GM23338 (cell line): ENCODE data around the gene PTPRQ. TPM values are rescaled to one million over a fixed set of nuclear protein-coding genes. Genes with fewer than 3 reads are reported as not detected.

Experiments used
- ATAC-seq: fragments of 200-7000 bp; cut with Tn5 transposase; 3 replicates; pipeline ENCODE4 v1.9.1; 2020
- DNase-seq: peaks from one replicate; pipeline ENCODE4 v3.0.0-alpha.2; 2015; ENCODE audit warnings: low spot score
- H2AFZ ChIP-seq: fragments of 200-600 bp; sonication (generic); 2 replicates; pipeline ENCODE4 v1.8.0; 2016; ENCODE audit warnings: antibody characterized with exemption, mild to moderate bottlenecking, moderate library complexity
- H3F3A ChIP-seq: fragments of 200-600 bp; sonication (generic); replicated peaks from 2 replicates; pipeline ENCODE4 v1.8.0; 2017; ENCODE audit warnings: antibody characterized with exemption, mixed run types, low read depth
- H3K27ac ChIP-seq: fragments of 200-600 bp; sonication (generic); 2 replicates; pipeline ENCODE4 v1.6.1; 2016; ENCODE audit warnings: low read depth
- H3K27me3 ChIP-seq: fragments of 200-600 bp; sonication (generic); 2 replicates; pipeline ENCODE4 v1.8.0; 2016; ENCODE audit warnings: mild to moderate bottlenecking, mixed run types, moderate library complexity; ENCODE audit not compliant: insufficient read depth
- H3K36me3 ChIP-seq: fragments of 200-600 bp; sonication (generic); 2 replicates; pipeline ENCODE4 v1.8.0; 2016; ENCODE audit warnings: mild to moderate bottlenecking; ENCODE audit not compliant: insufficient read depth
- H3K4me1 ChIP-seq: fragments of 200-600 bp; sonication (generic); 2 replicates; pipeline ENCODE4 v1.8.0; 2016; ENCODE audit warnings: mild to moderate bottlenecking, moderate library complexity; ENCODE audit not compliant: insufficient read depth
- H3K4me2 ChIP-seq: fragments of 200-600 bp; sonication (generic); 2 replicates; pipeline ENCODE4 v1.7.1; 2017; ENCODE audit warnings: mixed run types
- H3K4me3 ChIP-seq: fragments of 200-600 bp; sonication (generic); 2 replicates; pipeline ENCODE4 v1.6.1; 2016; ENCODE audit warnings: mixed run types
- H3K79me2 ChIP-seq: fragments of 200-600 bp; sonication (generic); replicated peaks from 2 replicates; pipeline ENCODE4 v1.8.0; 2017; ENCODE audit warnings: mild to moderate bottlenecking; ENCODE audit not compliant: insufficient read depth
- H3K9me2 ChIP-seq: fragments of 200-600 bp; sonication (generic); 2 replicates; pipeline ENCODE4 v1.8.0; 2017; ENCODE audit not compliant: insufficient read depth
- H4K20me1 ChIP-seq: fragments of 200-600 bp; sonication (generic); replicated peaks from 2 replicates; pipeline ENCODE4 v1.8.0; 2017; ENCODE audit warnings: mild to moderate bottlenecking; ENCODE audit not compliant: insufficient read depth
- H3K27ac Mint-ChIP-seq: 2 replicates; pipeline ENCODE4 v1.8.0; 2020; ENCODE audit warnings: inconsistent platforms, mild to moderate bottlenecking, moderate library complexity, mixed read lengths
- H3K27me3 Mint-ChIP-seq: 3 replicates; pipeline ENCODE4 v1.8.0; 2022; ENCODE audit warnings: low read depth, mild to moderate bottlenecking, moderate library complexity, mixed read lengths, inconsistent platforms; ENCODE audit not compliant: insufficient read depth, poor library complexity
- H3K36me3 Mint-ChIP-seq: 3 replicates; pipeline ENCODE4 v1.8.0; 2021; ENCODE audit warnings: low read depth, mild to moderate bottlenecking, inconsistent platforms, moderate library complexity, mixed read lengths
- H3K4me1 Mint-ChIP-seq: 3 replicates; pipeline ENCODE4 v1.8.0; 2020; ENCODE audit warnings: mild to moderate bottlenecking, inconsistent platforms, mixed read lengths
- H3K4me3 Mint-ChIP-seq: 3 replicates; pipeline ENCODE4 v1.8.0; 2021; ENCODE audit warnings: moderate library complexity, mild to moderate bottlenecking, inconsistent platforms, mixed read lengths
- H3K9me3 Mint-ChIP-seq: 3 replicates; pipeline ENCODE4 v1.8.0; 2020; ENCODE audit warnings: moderate library complexity, mild to moderate bottlenecking, inconsistent platforms, mixed read lengths
- ETS1 ChIP-seq: IDR thresholded peaks from 2 replicates; pipeline ENCODE4 v1.6.1; 2016; ENCODE audit warnings: antibody characterized with exemption
- EZH2 ChIP-seq: fragments of 200-600 bp; sonication (generic); IDR thresholded peaks from one replicate; pipeline ENCODE4 v1.8.0; 2017; ENCODE audit warnings: antibody characterized with exemption, mild to moderate bottlenecking, low read depth; ENCODE audit not compliant: unreplicated experiment
- JUNB ChIP-seq: IDR thresholded peaks from one replicate; pipeline ENCODE4 v1.6.1; 2016; ENCODE audit warnings: antibody characterized with exemption; ENCODE audit not compliant: unreplicated experiment
- NANOG ChIP-seq: IDR thresholded peaks from 2 replicates; pipeline ENCODE4 v1.6.1; 2016; ENCODE audit warnings: antibody characterized with exemption, borderline replicate concordance
- POLR2AphosphoS5 ChIP-seq: IDR thresholded peaks from 2 replicates; pipeline ENCODE4 v1.6.1; 2016; ENCODE audit warnings: antibody characterized with exemption, low read depth
- STAT1 ChIP-seq: IDR thresholded peaks from one replicate; pipeline ENCODE4 v1.6.1; 2016; ENCODE audit warnings: antibody characterized with exemption; ENCODE audit not compliant: unreplicated experiment
- ZNF114 ChIP-seq: fragments of 250-450 bp; sonication (Bioruptor Pico); IDR thresholded peaks from 2 replicates; pipeline ENCODE4 v1.5.0; 2020; ENCODE audit warnings: mild to moderate bottlenecking, moderate library complexity
- ZNF331 ChIP-seq: fragments of 250-450 bp; sonication (Bioruptor Pico); IDR thresholded peaks from 2 replicates; pipeline ENCODE4 v1.5.0; 2020; ENCODE audit warnings: low read depth, mild to moderate bottlenecking, moderate library complexity
- polyA plus RNA-seq: library from polyadenylated mRNA; unstranded; fragments of >200 nt; fragmentation: Nextera tagmentation; extraction: Ambion mirVana; gene quantifications from 2 replicates; pipeline ENCODE4 v1.2.1, GENCODE V29; 2016
- total RNA-seq: library from RNA; depleted of rRNA; stranded (reverse); fragments of >200 nt; shearing (Covaris generic); gene quantifications from 2 replicates; pipeline ENCODE4 v1.2.3, GENCODE V29; 2014
- TF ChIP-seq, protein P1 (sequence below), 2 experiments: fragments of 200-600 bp in 1 of 2; sonication (generic) in 1 of 2; conservative IDR thresholded peaks; 2 replicates each; pipeline versions ENCODE4 v1.5.1 to v1.6.1; 2016 to 2017; ENCODE audit warnings: antibody characterized with exemption in 2 of 2, low read depth in 2 of 2, mild to moderate bottlenecking in 2 of 2, moderate library complexity in 1 of 2

The PTPRQ gene
- total and polyA plus RNA-seq, 2 experiments from 2014 or later = not detected

- Histone ChIP-seq H3F3A (peaks cover 7% of the 10 kb centered on the region; the same call in 1 of the 2 replicates), H3K27ac (no peak overlapping the region), H2AFZ (peak overlapping the region; percentile 52; the same call in 1 of the 2 replicates), H3K4me3 (peak overlapping the region; percentile 50), H4K20me1 (peaks cover 9% of the 10 kb centered on the region; the same call in 1 of the 2 replicates), H3K4me1 (peaks cover 62% of the 10 kb centered on the region), H3K36me3 (no peaks in the 10 kb centered on the region), H3K4me2 (peak overlapping the region; percentile 90), H3K9me2 (no peaks in the 10 kb centered on the region), H3K27me3 (peaks cover 100% of the 10 kb centered on the region), H3K79me2 (no peaks in the 10 kb centered on the region)
- Mint-ChIP-seq H3K27ac (no peak overlapping the region), H3K4me1 (peaks cover 49% of the 10 kb centered on the region), H3K27me3 (peaks cover 78% of the 10 kb centered on the region), H3K9me3 (no peaks in the 10 kb centered on the region), H3K36me3 (no peaks in the 10 kb centered on the region), H3K4me3 (peak overlapping the region; percentile 76)
- TF ChIP-seq JUNB = no peak
- peak; percentile 63 for TF ChIP-seq POLR2AphosphoS5
- peak; percentile 47; the same call in 1 of the 2 replicates for TF ChIP-seq ETS1
- peak; percentile 52 for TF ChIP-seq EZH2
- TF ChIP-seq STAT1 = no peak
- TF ChIP-seq, protein P1, sequence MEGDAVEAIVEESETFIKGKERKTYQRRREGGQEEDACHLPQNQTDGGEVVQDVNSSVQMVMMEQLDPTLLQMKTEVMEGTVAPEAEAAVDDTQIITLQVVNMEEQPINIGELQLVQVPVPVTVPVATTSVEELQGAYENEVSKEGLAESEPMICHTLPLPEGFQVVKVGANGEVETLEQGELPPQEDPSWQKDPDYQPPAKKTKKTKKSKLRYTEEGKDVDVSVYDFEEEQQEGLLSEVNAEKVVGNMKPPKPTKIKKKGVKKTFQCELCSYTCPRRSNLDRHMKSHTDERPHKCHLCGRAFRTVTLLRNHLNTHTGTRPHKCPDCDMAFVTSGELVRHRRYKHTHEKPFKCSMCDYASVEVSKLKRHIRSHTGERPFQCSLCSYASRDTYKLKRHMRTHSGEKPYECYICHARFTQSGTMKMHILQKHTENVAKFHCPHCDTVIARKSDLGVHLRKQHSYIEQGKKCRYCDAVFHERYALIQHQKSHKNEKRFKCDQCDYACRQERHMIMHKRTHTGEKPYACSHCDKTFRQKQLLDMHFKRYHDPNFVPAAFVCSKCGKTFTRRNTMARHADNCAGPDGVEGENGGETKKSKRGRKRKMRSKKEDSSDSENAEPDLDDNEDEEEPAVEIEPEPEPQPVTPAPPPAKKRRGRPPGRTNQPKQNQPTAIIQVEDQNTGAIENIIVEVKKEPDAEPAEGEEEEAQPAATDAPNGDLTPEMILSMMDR (conservative IDR thresholded peaks at IDR 0.05; ENCODE audit: low read depth in 2 of 2) = no peak
- TF ChIP-seq ZNF114 (CRISPR knock-in tag) = no peak
- no peak for TF ChIP-seq NANOG
- peak; percentile 89 for DNase-seq
- ATAC-seq = peak; percentile 68
These were observed 264.4 kb downstream of the PTPRQ start for GRCh38 chr12:80708259-80708974.

DNA sequence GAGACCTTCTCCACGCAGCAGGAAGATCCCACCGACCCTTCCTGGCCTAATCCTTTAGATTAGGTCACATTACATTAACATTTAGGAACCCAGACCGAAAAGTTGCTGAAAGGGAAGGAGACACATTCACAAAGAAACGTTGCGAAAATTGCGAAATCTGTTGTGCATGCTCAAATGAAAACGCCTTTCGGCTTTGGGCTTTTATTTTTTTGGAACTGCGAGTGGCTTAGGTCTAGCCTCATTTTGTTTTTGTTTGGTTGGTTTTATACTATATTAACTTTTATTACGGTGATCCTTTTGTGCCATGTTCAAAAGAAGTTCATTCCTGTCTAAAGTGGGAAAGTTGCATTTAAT lies 264.9 kb downstream of the PTPRQ start:
- Mint-ChIP-seq H3K4me1 (peaks cover 51% of the 10 kb centered on the region), H3K9me3 (no peaks in the 10 kb centered on the region), H3K27ac (no peak overlapping the region), H3K27me3 (peaks cover 84% of the 10 kb centered on the region), H3K4me3 (peak overlapping the region; percentile 76), H3K36me3 (no peaks in the 10 kb centered on the region)
- Histone ChIP-seq H3K4me2 (peak overlapping the region; percentile 90), H3K4me1 (peaks cover 63% of the 10 kb centered on the region), H3K27ac (no peak overlapping the region), H3K36me3 (no peaks in the 10 kb centered on the region), H4K20me1 (peaks cover 9% of the 10 kb centered on the region; the same call in 1 of the 2 replicates), H3K79me2 (no peaks in the 10 kb centered on the region), H3K27me3 (peaks cover 100% of the 10 kb centered on the region), H3K4me3 (peak overlapping the region; percentile 50), H3F3A (peaks cover 12% of the 10 kb centered on the region; the same call in 1 of the 2 replicates), H2AFZ (peak overlapping the region; percentile 52; the same call in 1 of the 2 replicates), H3K9me2 (no peaks in the 10 kb centered on the region)
- DNase-seq (peak; percentile 60), ATAC-seq (peak; percentile 8; the same call in 2 of the 3 replicates)
- peak; percentile 27 for TF ChIP-seq EZH2
- TF ChIP-seq ZNF331 = no peak
